WTC11 (cell line): ENCODE data around the gene GPC5. TPM values are rescaled to one million over a fixed set of nuclear protein-coding genes. Genes with fewer than 3 reads are reported as not detected.

Experiments used
- ATAC-seq: fragments of 200-7000 bp; cut with Tn5 transposase; 2 replicates; pipeline ENCODE4 v1.10.0; 2021; ENCODE audit warnings: mild to moderate bottlenecking, moderate library complexity
- CTCF ChIA-PET: fragments of 300-600 bp; sonication (Branson Sonifier 250); formaldehyde crosslinking; loops from one replicate; lab custom pipeline; 2021; ENCODE audit warnings: antibody characterized with exemption; lab: Charles Lee
- POLR2A ChIA-PET: fragments of 350-600 bp; sonication (Branson Sonifier 250); formaldehyde crosslinking; loops from one replicate; lab custom pipeline; 2021; ENCODE audit warnings: antibody characterized with exemption; lab: Charles Lee
- DNase-seq: peaks from one replicate; pipeline ENCODE4 v3.0.0; 2021; ENCODE audit warnings: low spot score
- H3K27ac Mint-ChIP-seq: 2 replicates; pipeline ENCODE4 v1.8.0; 2021; ENCODE audit warnings: mixed read lengths
- H3K27me3 Mint-ChIP-seq: 2 replicates; pipeline ENCODE4 v1.8.0; 2021; ENCODE audit warnings: low read depth, mild to moderate bottlenecking, moderate library complexity, mixed read lengths
- H3K36me3 Mint-ChIP-seq: 2 replicates; pipeline ENCODE4 v1.8.0; 2021; ENCODE audit warnings: mixed read lengths
- H3K4me1 Mint-ChIP-seq: 2 replicates; pipeline ENCODE4 v1.8.0; 2022; ENCODE audit warnings: mixed read lengths
- H3K4me3 Mint-ChIP-seq: 2 replicates; pipeline ENCODE4 v1.8.0; 2021; ENCODE audit warnings: mild to moderate bottlenecking, moderate library complexity, mixed read lengths
- H3K9me3 Mint-ChIP-seq: 2 replicates; pipeline ENCODE4 v1.8.0; 2021; ENCODE audit warnings: mixed read lengths
- AFF4 ChIP-seq: sonication (generic); formaldehyde crosslinking; IDR thresholded peaks from 2 replicates; pipeline ENCODE4 v1.8.1; 2023; ENCODE audit warnings: mild to moderate bottlenecking, missing genetic modification reagents, borderline replicate concordance
- ATF1 ChIP-seq: sonication (generic); formaldehyde crosslinking; IDR thresholded peaks from 2 replicates; pipeline ENCODE4 v1.8.1; 2023; ENCODE audit warnings: mild to moderate bottlenecking, moderate library complexity, missing genetic modification reagents
- CREM ChIP-seq: sonication (generic); formaldehyde crosslinking; IDR thresholded peaks from 2 replicates; pipeline ENCODE4 v1.8.1; 2022; ENCODE audit warnings: mild to moderate bottlenecking, missing genetic modification reagents, moderate library complexity
- E2F1 ChIP-seq: sonication (generic); formaldehyde crosslinking; IDR thresholded peaks from 2 replicates; pipeline ENCODE4 v1.8.0; 2022; ENCODE audit warnings: mild to moderate bottlenecking, missing genetic modification reagents
- ELF4 ChIP-seq: sonication (generic); formaldehyde crosslinking; IDR thresholded peaks from 2 replicates; pipeline ENCODE4 v1.8.1; 2022; ENCODE audit warnings: low read depth, mild to moderate bottlenecking, moderate library complexity, missing genetic modification reagents
- FOXP4 ChIP-seq: sonication (generic); formaldehyde crosslinking; IDR thresholded peaks from 2 replicates; pipeline ENCODE4 v1.8.0; 2022; ENCODE audit warnings: mild to moderate bottlenecking, missing genetic modification reagents
- KAT7 ChIP-seq: sonication (generic); formaldehyde crosslinking; IDR thresholded peaks from 2 replicates; pipeline ENCODE4 v1.8.1; 2023; ENCODE audit warnings: missing genetic modification reagents, mild to moderate bottlenecking, borderline replicate concordance
- NFE2L1 ChIP-seq: sonication (generic); formaldehyde crosslinking; IDR thresholded peaks from 2 replicates; pipeline ENCODE4 v1.8.1; 2023; ENCODE audit warnings: missing genetic modification reagents
- NR1H2 ChIP-seq: sonication (generic); formaldehyde crosslinking; IDR thresholded peaks from 2 replicates; pipeline ENCODE4 v1.9.0; 2021; ENCODE audit warnings: mild to moderate bottlenecking, moderate library complexity, missing genetic modification reagents
- NR2C2 ChIP-seq: sonication (generic); formaldehyde crosslinking; IDR thresholded peaks from 2 replicates; pipeline ENCODE4 v1.8.0; 2022; ENCODE audit warnings: mild to moderate bottlenecking, missing genetic modification reagents
- NR3C1 ChIP-seq: sonication (generic); formaldehyde crosslinking; conservative IDR thresholded peaks from 2 replicates; pipeline ENCODE4 v1.8.1; 2023; ENCODE audit warnings: low read depth, mild to moderate bottlenecking, missing genetic modification reagents
- OVOL2 ChIP-seq: fragments of 250-450 bp; sonication (Bioruptor Pico); IDR thresholded peaks from 2 replicates; pipeline ENCODE4 v1.9.0; 2021; ENCODE audit warnings: mild to moderate bottlenecking, borderline replicate concordance
- RORB ChIP-seq: fragments of 250-450 bp; sonication (Bioruptor Pico); IDR thresholded peaks from 2 replicates; pipeline ENCODE4 v1.9.0; 2021; ENCODE audit warnings: mild to moderate bottlenecking
- SP1 ChIP-seq: sonication (generic); formaldehyde crosslinking; conservative IDR thresholded peaks from 2 replicates; pipeline ENCODE4 v1.8.1; 2022; ENCODE audit warnings: missing genetic modification reagents
- TP53 ChIP-seq: sonication (generic); formaldehyde crosslinking; IDR thresholded peaks from 2 replicates; pipeline ENCODE4 v1.8.1; 2023; ENCODE audit warnings: mild to moderate bottlenecking, missing genetic modification reagents
- ZBTB43 ChIP-seq: sonication (generic); formaldehyde crosslinking; IDR thresholded peaks from 2 replicates; pipeline ENCODE4 v1.8.1; 2023; ENCODE audit warnings: mild to moderate bottlenecking, missing genetic modification reagents
- ZMAT4 ChIP-seq: fragments of 250-450 bp; sonication (Bioruptor Pico); IDR thresholded peaks from 2 replicates; pipeline ENCODE4 v1.9.0; 2021; ENCODE audit warnings: mild to moderate bottlenecking
- ZNF121 ChIP-seq: sonication (generic); formaldehyde crosslinking; IDR thresholded peaks from 2 replicates; pipeline ENCODE4 v1.8.0; 2023; ENCODE audit warnings: missing genetic modification reagents
- ZNF138 ChIP-seq: sonication (generic); formaldehyde crosslinking; conservative IDR thresholded peaks from 2 replicates; pipeline ENCODE4 v1.8.1; 2022; ENCODE audit warnings: mild to moderate bottlenecking, moderate library complexity, missing genetic modification reagents
- ZNF232 ChIP-seq: sonication (generic); formaldehyde crosslinking; IDR thresholded peaks from 2 replicates; pipeline ENCODE4 v1.8.0; 2022; ENCODE audit warnings: mild to moderate bottlenecking, missing genetic modification reagents
- ZNF263 ChIP-seq: sonication (generic); formaldehyde crosslinking; IDR thresholded peaks from 2 replicates; pipeline ENCODE4 v1.8.1; 2022; ENCODE audit warnings: low read depth, mild to moderate bottlenecking, moderate library complexity, missing genetic modification reagents
- ZNF671 ChIP-seq: fragments of 250-450 bp; sonication (Bioruptor Pico); IDR thresholded peaks from 2 replicates; pipeline ENCODE4 v1.8.0; 2021; ENCODE audit warnings: mild to moderate bottlenecking
- total RNA-seq: library from RNA; stranded (reverse); gene quantifications from 3 replicates; pipeline ENCODE4 v1.2.3, GENCODE V29; 2021

Gene GPC5
- total RNA-seq, 1 experiment from 2014 or later = 0.46 TPM

- TF ChIP-seq FOXP4 (CRISPR knock-in tag) (no peak), RORB (no peak)
Observed at GRCh38 chr13:91450913-91451312, 52.5 kb downstream of the GPC5 start (continued).

DNA sequence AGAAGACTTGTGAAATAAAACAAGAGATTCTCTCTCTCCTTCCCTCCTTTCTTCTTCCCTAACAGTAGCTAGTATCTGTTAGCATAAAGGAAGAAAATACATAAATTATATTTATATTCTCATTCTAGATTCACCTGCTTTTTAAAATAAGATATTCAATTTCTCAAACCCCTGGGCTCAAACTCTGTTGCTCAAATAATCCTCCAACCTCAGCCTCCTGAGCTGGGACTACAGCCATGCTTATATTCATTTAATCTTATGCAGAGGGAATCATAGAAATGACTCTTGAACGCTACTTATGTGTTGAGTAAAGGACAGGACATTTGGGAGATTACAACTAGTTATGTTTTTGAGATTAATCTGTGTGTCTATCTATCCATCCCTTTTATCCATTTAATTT lies 56.2 kb downstream of the GPC5 start:
- no peak overlapping the region for H3K4me3 Mint-ChIP-seq
- CTCF ChIA-PET = no interaction called here
- H3K4me1 Mint-ChIP-seq = no peaks in the 10 kb centered on the region

DNA sequence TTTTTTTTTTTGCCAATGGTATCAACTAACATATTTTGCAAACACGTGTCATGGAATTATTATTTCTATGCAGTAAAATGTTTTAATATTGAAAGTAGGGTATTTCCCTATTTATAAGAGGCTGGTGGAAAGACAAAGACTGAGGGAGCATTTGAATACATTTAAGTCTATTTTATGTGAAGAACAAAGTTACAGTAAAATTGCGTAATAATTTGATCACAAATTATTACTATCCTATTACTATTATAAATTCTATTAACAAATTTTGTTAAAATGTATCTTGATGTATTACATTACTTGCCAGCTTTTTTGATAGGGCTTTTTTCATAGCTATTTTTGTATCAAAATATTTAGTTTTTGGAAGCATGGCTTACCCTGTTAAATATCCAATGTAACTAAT lies 58.4 kb downstream of the GPC5 start:
- TF ChIP-seq NR2C2 (no peak), TP53 (CRISPR knock-in tag) (no peak), OVOL2 (CRISPR knock-in tag) (no peak), CREM (CRISPR knock-in tag) (no peak), E2F1 (CRISPR knock-in tag) (no peak), ZNF263 (CRISPR knock-in tag) (no peak), NR1H2 (CRISPR knock-in tag) (no peak), ZBTB43 (CRISPR knock-in tag) (no peak), KAT7 (CRISPR knock-in tag) (no peak), ATF1 (CRISPR knock-in tag) (no peak), ELF4 (CRISPR knock-in tag) (no peak), ZNF138 (CRISPR knock-in tag) (no peak), ZMAT4 (CRISPR knock-in tag) (no peak), ZNF671 (CRISPR knock-in tag) (no peak), ZNF232 (CRISPR knock-in tag) (no peak), ZNF121 (no peak), NR3C1 (CRISPR knock-in tag) (no peak), SP1 (CRISPR knock-in tag) (no peak)
- Mint-ChIP-seq H3K27me3 (no peaks in the 10 kb centered on the region), H3K4me1 (no peaks in the 10 kb centered on the region), H3K9me3 (no peaks in the 10 kb centered on the region), H3K36me3 (no peaks in the 10 kb centered on the region), H3K27ac (no peak overlapping the region), H3K4me3 (no peak overlapping the region)
- POLR2A ChIA-PET = no interaction called here
- DNase-seq (no peak), ATAC-seq (no peak)
- CTCF ChIA-PET = no interaction called here

More for the DNA sequence above, 56.2 kb downstream of the GPC5 start:
- H3K36me3 Mint-ChIP-seq = no peaks in the 10 kb centered on the region
- no peak for ATAC-seq
- H3K27ac Mint-ChIP-seq = no peak overlapping the region
- H3K27me3 Mint-ChIP-seq = no peaks in the 10 kb centered on the region
- H3K9me3 Mint-ChIP-seq = no peaks in the 10 kb centered on the region
- POLR2A ChIA-PET = no interaction called here
- no peak for TF ChIP-seq AFF4 (CRISPR knock-in tag)
- TF ChIP-seq NFE2L1 = no peak
- no peak for DNase-seq
